GM23338 (cell line): ENCODE results near the gene ARL17A.
"Not testable (repeated sequence)": the region's sequence is repeated elsewhere in the genome, so short reads cannot be mapped to it uniquely, and the experiment has no call there.

ENCODE experiments used
- EZH2 ChIP-seq: fragments of 200-600 bp; sonication (generic); IDR thresholded peaks from one replicate; pipeline ENCODE4 v1.8.0; 2017; ENCODE audit warnings: antibody characterized with exemption, mild to moderate bottlenecking, low read depth; ENCODE audit not compliant: unreplicated experiment
- EZH2phosphoT487 ChIP-seq: fragments of 200-600 bp; sonication (generic); IDR thresholded peaks from one replicate; pipeline ENCODE4 v1.8.1; 2018; ENCODE audit warnings: antibody characterized with exemption; ENCODE audit not compliant: unreplicated experiment
- POLR2AphosphoS5 ChIP-seq: IDR thresholded peaks from 2 replicates; pipeline ENCODE4 v1.6.1; 2016; ENCODE audit warnings: antibody characterized with exemption, low read depth
- TF ChIP-seq, protein P1 (sequence below), 2 experiments: fragments of 200-600 bp in 1 of 2; sonication (generic) in 1 of 2; conservative IDR thresholded peaks; 2 replicates each; pipeline versions ENCODE4 v1.5.1 to v1.6.1; 2016 to 2017; ENCODE audit warnings: antibody characterized with exemption in 2 of 2, low read depth in 2 of 2, mild to moderate bottlenecking in 2 of 2, moderate library complexity in 1 of 2
- TF ChIP-seq, protein P2 (sequence below): IDR thresholded peaks from 2 replicates; pipeline ENCODE4 v1.6.1; 2016; ENCODE audit warnings: antibody characterized with exemption
- TF ChIP-seq, protein P3 (sequence below): IDR thresholded peaks from one replicate; pipeline ENCODE4 v1.6.1; 2018; ENCODE audit warnings: antibody characterized with exemption; ENCODE audit not compliant: unreplicated experiment

DNA sequence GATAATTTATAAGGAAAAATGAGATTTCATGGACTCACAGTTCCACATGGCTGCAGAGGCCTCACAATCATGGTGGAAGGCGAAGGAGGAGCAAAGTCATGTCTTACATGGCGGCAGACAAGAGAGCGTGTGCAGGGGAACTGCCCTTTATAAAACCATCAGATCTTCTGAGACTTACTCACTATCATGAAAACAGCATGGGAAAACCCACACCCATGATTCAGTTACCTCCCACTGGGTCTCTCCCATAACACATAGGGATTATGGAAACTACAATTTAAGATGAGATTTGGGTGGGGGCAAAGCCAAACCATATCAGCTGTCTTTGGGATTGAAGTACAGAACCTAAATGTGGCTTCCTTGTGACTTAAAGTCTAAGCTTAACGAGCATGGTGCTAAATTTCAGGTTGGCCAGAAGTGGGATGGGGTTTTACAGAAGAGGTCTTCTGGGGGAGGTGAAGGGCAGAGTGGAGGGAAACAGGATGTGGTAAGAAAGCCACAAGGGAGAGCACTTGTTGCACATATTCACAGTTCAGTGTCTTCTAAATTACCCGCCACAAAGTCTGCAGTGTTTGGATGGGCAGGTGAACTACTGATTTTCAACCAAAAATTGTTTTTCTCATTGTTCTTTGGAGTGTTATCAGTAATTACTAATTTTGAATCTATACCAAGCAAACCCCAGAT lies 49.4 kb upstream of the ARL17A start:
- TF ChIP-seq, protein P1, sequence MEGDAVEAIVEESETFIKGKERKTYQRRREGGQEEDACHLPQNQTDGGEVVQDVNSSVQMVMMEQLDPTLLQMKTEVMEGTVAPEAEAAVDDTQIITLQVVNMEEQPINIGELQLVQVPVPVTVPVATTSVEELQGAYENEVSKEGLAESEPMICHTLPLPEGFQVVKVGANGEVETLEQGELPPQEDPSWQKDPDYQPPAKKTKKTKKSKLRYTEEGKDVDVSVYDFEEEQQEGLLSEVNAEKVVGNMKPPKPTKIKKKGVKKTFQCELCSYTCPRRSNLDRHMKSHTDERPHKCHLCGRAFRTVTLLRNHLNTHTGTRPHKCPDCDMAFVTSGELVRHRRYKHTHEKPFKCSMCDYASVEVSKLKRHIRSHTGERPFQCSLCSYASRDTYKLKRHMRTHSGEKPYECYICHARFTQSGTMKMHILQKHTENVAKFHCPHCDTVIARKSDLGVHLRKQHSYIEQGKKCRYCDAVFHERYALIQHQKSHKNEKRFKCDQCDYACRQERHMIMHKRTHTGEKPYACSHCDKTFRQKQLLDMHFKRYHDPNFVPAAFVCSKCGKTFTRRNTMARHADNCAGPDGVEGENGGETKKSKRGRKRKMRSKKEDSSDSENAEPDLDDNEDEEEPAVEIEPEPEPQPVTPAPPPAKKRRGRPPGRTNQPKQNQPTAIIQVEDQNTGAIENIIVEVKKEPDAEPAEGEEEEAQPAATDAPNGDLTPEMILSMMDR (conservative IDR thresholded peaks at IDR 0.05; ENCODE audit: low read depth in 2 of 2): not testable (repeated sequence)
- TF ChIP-seq POLR2AphosphoS5, EZH2, EZH2phosphoT487: not testable (repeated sequence)
- TF ChIP-seq, protein P2, sequence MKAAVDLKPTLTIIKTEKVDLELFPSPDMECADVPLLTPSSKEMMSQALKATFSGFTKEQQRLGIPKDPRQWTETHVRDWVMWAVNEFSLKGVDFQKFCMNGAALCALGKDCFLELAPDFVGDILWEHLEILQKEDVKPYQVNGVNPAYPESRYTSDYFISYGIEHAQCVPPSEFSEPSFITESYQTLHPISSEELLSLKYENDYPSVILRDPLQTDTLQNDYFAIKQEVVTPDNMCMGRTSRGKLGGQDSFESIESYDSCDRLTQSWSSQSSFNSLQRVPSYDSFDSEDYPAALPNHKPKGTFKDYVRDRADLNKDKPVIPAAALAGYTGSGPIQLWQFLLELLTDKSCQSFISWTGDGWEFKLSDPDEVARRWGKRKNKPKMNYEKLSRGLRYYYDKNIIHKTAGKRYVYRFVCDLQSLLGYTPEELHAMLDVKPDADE: not testable (repeated sequence)
- TF ChIP-seq, protein P3, sequence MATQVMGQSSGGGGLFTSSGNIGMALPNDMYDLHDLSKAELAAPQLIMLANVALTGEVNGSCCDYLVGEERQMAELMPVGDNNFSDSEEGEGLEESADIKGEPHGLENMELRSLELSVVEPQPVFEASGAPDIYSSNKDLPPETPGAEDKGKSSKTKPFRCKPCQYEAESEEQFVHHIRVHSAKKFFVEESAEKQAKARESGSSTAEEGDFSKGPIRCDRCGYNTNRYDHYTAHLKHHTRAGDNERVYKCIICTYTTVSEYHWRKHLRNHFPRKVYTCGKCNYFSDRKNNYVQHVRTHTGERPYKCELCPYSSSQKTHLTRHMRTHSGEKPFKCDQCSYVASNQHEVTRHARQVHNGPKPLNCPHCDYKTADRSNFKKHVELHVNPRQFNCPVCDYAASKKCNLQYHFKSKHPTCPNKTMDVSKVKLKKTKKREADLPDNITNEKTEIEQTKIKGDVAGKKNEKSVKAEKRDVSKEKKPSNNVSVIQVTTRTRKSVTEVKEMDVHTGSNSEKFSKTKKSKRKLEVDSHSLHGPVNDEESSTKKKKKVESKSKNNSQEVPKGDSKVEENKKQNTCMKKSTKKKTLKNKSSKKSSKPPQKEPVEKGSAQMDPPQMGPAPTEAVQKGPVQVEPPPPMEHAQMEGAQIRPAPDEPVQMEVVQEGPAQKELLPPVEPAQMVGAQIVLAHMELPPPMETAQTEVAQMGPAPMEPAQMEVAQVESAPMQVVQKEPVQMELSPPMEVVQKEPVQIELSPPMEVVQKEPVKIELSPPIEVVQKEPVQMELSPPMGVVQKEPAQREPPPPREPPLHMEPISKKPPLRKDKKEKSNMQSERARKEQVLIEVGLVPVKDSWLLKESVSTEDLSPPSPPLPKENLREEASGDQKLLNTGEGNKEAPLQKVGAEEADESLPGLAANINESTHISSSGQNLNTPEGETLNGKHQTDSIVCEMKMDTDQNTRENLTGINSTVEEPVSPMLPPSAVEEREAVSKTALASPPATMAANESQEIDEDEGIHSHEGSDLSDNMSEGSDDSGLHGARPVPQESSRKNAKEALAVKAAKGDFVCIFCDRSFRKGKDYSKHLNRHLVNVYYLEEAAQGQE: not testable (repeated sequence)
